Esophagus squamous epithelium (tissue), 5 donors: ENCODE results near the gene DLX3. TPM values are rescaled to one million over a fixed set of nuclear protein-coding genes. Genes with fewer than 3 reads are reported as not detected.

ENCODE experiments used
- DNase-seq: peaks from one replicate; lab custom pipeline; 2025; lab: John Stamatoyannopoulos, UW
- H3K27ac ChIP-seq, 4 donors: fragments of 200-600 bp; sonication (generic); one replicate each; pipeline ENCODE4 v1.5.1; 2016 to 2019; ENCODE audit warnings: mild to moderate bottlenecking in 1 of 4
- H3K27me3 ChIP-seq, 4 donors: fragments of 200-600 bp; sonication (generic); 1 replicate in 3 of 4; 2 replicates in 1 of 4; pipeline versions ENCODE4 v1.5.1 to v1.6.0; 2017 to 2021; ENCODE audit warnings: antibody characterized with exemption in 1 of 4
- H3K36me3 ChIP-seq, 3 donors: fragments of 200-600 bp; sonication (generic); one replicate each; pipeline ENCODE4 v1.5.1; 2016 to 2019
- H3K4me1 ChIP-seq, 3 donors: fragments of 200-600 bp; sonication (generic); one replicate each; pipeline ENCODE4 v1.5.1; 2017 to 2019
- H3K4me3 ChIP-seq, 4 donors: fragments of 200-600 bp; sonication (generic); 1 replicate in 3 of 4; 2 replicates in 1 of 4; pipeline ENCODE4 v1.5.1; 2016 to 2019; ENCODE audit warnings: mild to moderate bottlenecking in 2 of 4, moderate library complexity in 1 of 4
- H3K9me3 ChIP-seq, 3 donors: fragments of 200-600 bp; sonication (generic); one replicate each; pipeline ENCODE4 v1.5.1; 2016 to 2019
- POLR2A ChIP-seq, 4 donors: fragments of 450-650 bp; IDR thresholded peaks; one replicate each; pipeline ENCODE4 v1.6.1; 2017; ENCODE audit warnings: antibody characterized with exemption in 4 of 4, mild to moderate bottlenecking in 4 of 4, moderate library complexity in 3 of 4
- WGBS, 2 donors: methylation state at CpG; one replicate each; pipeline ENCODE4 v1.1.5; 2018; 5-methylcytosine and 5-hydroxymethylcytosine counted together
- intact Hi-C: fragments of 100-400 bp; cut with DNase I; formaldehyde crosslinking; loops from one replicate; pipeline ENCODE4 v1.15.0; 2022
- total RNA-seq, 4 donors: library from RNA; depleted of rRNA; stranded (reverse); fragments of >200 nt; gene quantifications; one replicate each; pipeline ENCODE4 v1.1.0, GENCODE V29; 2016
- TF ChIP-seq, protein P1 (sequence below), 6 experiments: fragments of 450-650 bp in 4 of 6; fragments of 200-600 bp in 2 of 6; sonication (generic) in 2 of 6; IDR thresholded peaks; one replicate each; pipeline ENCODE4 v1.5.1; 2016 to 2019; ENCODE audit warnings: antibody characterized with exemption in 6 of 6, mild to moderate bottlenecking in 4 of 6, moderate library complexity in 4 of 6
- donor health status: DM: yes; HTN: yes; CAD: no.

DLX3 gene
- total RNA-seq, 4 donors from 2014 or later, result 0.76 to 2.0 (median 1.4) TPM

DNA sequence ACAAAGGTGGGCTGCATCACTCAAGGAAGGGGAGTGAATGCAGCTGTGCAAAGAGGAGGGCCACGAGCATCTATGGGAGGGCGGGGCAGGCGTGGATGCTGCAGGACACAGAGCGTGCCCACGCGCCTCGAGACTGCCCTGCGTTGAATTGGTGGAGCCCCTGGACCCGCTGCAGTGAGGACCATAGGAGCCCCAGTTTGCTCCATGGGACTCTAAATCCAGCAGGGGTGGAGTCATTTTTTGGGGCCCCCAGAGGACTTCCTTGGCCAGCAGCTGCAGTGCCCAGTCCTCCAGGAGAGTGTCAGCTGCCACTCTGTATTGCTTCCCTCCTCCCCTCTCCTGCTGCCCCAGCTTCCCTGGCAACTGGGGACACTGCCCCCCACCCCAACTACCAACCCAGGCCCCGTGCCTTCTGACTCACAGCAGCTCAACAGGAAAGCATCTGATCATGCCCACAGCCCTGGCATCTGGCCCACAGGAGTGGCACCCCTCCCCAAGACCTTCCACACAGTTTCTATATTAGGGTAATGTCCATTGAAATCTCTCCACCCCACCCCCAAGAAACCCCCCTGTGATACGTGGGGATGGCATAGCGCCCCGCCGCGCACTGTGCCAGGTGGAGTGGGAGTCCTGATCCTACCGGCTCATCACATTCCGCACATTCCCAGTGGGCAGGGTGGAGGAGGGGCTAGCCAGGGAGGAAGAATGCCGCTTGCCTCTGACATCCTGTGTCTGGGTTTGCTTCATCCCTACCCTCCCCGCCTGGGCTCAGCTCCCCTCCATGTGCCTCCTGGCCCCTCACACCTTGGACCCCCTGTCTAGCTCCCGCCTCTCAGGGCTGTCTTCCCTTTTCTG is 33.1 kb upstream of the DLX3 start:
- intact Hi-C loops, result loop anchor here (5.0 kb wide), 1 partner anchor 59 kb away; no protein-coding TSS in a partner anchor
- H3K4me3 ChIP-seq, result peak overlapping the region in 3 of 4 donors; percentile 26 to 54 (median 30)
- peak overlapping the region in 3 of 4 donors; percentile 22 to 68 (median 50) for H3K27ac ChIP-seq
- WGBS, 2 donors, result 44 to 59% methylated on average over 2 to 9 of the region's 20 CpGs
- DNase-seq, result no peak
- no peaks in the 10 kb centered on the region for H3K9me3 ChIP-seq
- peaks cover 0 to 7% (median 0%) of the 10 kb centered on the region in 4 donors for H3K27me3 ChIP-seq
- H3K36me3 ChIP-seq, result no peaks in the 10 kb centered on the region
- TF ChIP-seq, protein P1, sequence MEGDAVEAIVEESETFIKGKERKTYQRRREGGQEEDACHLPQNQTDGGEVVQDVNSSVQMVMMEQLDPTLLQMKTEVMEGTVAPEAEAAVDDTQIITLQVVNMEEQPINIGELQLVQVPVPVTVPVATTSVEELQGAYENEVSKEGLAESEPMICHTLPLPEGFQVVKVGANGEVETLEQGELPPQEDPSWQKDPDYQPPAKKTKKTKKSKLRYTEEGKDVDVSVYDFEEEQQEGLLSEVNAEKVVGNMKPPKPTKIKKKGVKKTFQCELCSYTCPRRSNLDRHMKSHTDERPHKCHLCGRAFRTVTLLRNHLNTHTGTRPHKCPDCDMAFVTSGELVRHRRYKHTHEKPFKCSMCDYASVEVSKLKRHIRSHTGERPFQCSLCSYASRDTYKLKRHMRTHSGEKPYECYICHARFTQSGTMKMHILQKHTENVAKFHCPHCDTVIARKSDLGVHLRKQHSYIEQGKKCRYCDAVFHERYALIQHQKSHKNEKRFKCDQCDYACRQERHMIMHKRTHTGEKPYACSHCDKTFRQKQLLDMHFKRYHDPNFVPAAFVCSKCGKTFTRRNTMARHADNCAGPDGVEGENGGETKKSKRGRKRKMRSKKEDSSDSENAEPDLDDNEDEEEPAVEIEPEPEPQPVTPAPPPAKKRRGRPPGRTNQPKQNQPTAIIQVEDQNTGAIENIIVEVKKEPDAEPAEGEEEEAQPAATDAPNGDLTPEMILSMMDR (IDR thresholded peaks at IDR 0.05), result no peak
- no peak for TF ChIP-seq POLR2A (IDR thresholded peaks at IDR 0.05)
- peaks cover 15 to 27% (median 18%) of the 10 kb centered on the region in 3 donors for H3K4me1 ChIP-seq

DNA sequence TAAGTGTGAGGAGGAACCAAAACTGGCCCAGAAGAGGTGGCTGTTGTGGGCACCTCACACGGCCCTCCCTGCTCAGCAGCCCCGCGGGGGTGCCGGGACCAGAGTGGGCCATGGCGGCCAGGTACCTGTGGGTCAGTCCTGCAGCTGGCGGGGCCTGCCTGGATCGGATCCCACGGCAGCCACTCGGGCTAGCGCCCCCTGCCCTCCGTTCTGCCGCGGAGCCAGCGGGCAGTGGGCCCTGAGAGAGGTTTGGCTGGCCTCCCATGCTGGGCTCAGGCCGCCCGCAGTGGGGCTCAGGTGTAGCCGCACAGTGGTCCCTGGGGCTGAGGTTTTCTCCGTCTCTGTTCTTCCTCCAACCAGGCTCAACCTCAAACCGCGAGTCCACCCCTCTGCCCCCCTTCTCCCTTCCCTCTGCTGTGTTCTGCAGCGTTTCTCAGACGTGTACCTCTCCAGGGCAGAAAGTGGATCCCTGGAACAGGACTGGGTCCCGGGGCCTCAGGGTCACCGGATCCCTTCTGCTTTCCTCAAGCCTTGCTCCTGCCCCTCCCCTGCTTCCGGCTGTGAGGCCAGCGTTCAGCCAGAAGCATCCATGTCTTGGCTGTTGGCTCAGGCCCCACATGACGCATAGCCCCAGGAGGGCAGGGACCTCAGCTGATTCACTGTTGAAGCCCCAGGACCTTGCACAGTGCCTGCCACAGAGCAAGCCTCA is 32.3 kb upstream of the DLX3 start:
- WGBS, 2 donors, result 0 to 3% methylated on average over 3 to 13 of the region's 27 CpGs
- peaks cover 0 to 7% (median 0%) of the 10 kb centered on the region in 4 donors for H3K27me3 ChIP-seq
- no peaks in the 10 kb centered on the region for H3K36me3 ChIP-seq
- no peak for TF ChIP-seq POLR2A (IDR thresholded peaks at IDR 0.05)
- TF ChIP-seq, protein P1 (IDR thresholded peaks at IDR 0.05), result no peak
- peaks cover 15 to 22% (median 18%) of the 10 kb centered on the region in 3 donors for H3K4me1 ChIP-seq
- no peaks in the 10 kb centered on the region for H3K9me3 ChIP-seq
- peak overlapping the region in 3 of 4 donors; percentile 22 to 68 (median 50) for H3K27ac ChIP-seq
- intact Hi-C loops, result loop anchor here (5.0 kb wide), 1 partner anchor 60 kb away; no protein-coding TSS in a partner anchor
- no peak for DNase-seq
- peak overlapping the region in 3 of 4 donors; percentile 26 to 54 (median 30) for H3K4me3 ChIP-seq

DNA sequence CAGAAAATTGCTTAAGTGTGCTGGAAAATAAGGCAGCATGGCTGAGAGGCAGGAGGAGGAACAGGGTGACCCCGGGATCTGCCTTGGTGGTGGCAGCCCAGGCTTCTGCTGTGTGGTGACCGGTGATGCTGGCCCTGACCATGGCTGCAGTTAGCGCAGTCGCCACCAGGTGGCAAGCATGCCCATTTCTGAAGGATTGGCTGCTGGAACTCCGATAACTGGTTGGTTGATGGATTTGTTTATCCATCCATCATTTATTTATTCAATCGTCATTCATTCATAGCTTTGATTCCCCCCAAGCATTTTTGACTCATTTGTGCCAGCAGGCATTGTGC is 31.8 kb upstream of the DLX3 start:
- 0% methylated on average over 6 of the region's 6 CpGs for WGBS, 2 donors

DNA sequence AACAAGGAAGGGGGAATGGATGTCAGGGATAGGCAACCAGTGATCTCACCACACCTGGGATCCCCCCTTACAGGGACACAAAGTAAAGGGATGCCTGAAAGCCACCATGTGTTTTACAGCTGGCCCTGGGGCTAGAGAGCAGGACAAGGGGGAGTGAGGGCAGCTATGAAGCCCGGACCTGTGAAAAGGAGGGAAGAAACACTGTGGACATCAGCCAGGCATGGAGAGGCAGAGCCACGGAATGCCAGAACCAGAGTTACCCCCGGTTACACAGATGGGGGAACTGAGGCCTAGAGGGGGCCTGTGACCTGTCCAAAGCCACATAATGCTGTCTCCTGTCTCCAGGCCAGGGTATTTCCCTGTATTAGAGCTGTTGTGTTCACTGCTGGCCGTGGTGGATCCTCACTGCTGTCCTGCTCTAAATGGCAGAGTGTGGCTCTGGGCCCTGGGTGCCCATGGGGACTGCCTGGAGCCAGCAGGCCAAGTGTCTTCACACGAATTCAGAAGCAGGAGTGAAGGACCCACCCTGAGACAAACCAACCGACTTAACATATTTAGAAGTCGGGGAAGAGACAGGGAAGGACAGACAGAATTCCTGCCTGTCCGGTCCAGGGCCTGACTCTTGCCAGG is 31.1 kb upstream of the DLX3 start:
- DNase-seq, result no peak
- Histone ChIP-seq H3K27ac (no peak overlapping the region), H3K4me1 (peaks cover 15 to 22% (median 18%) of the 10 kb centered on the region in 3 donors), H3K27me3 (peaks cover 0 to 7% (median 0%) of the 10 kb centered on the region in 4 donors), H3K9me3 (no peaks in the 10 kb centered on the region), H3K36me3 (no peaks in the 10 kb centered on the region), H3K4me3 (no peak overlapping the region)
- TF ChIP-seq POLR2A (IDR thresholded peaks at IDR 0.05), result no peak
- TF ChIP-seq, protein P1 (IDR thresholded peaks at IDR 0.05), result no peak
- intact Hi-C loops, result loop anchor here (5.0 kb wide), 1 partner anchor 61 kb away; no protein-coding TSS in a partner anchor
- 56 to 72% methylated on average over 6 to 8 of the region's 8 CpGs for WGBS, 2 donors

More for the DNA sequence above, 31.8 kb upstream of the DLX3 start:
- Histone ChIP-seq H3K4me1 (peaks cover 15 to 22% (median 18%) of the 10 kb centered on the region in 3 donors), H3K27me3 (peaks cover 0 to 7% (median 0%) of the 10 kb centered on the region in 4 donors), H3K27ac (peak overlapping the region in 2 of 4 donors; percentile 50 to 68), H3K4me3 (peak overlapping the region in 3 of 4 donors; percentile 26 to 54 (median 30)), H3K9me3 (no peaks in the 10 kb centered on the region), H3K36me3 (no peaks in the 10 kb centered on the region)
- intact Hi-C loops, result loop anchor here (5.0 kb wide), 1 partner anchor 60 kb away; no protein-coding TSS in a partner anchor
- TF ChIP-seq, protein P1 (IDR thresholded peaks at IDR 0.05), result peak; percentile 79 to 98 (median 97)
- TF ChIP-seq POLR2A (IDR thresholded peaks at IDR 0.05), result no peak
- DNase-seq, result no peak
